ENCODE data around the gene HSPD1. TPM values are rescaled to one million over a fixed set of nuclear protein-coding genes. Genes with fewer than 3 reads are reported as not detected.

HSPD1 gene
- total RNA-seq (2022) (681 and 693 TPM in 2 replicates), Bru-seq, nascent RNA (percentile 99 among the genes with signal in this experiment), BruChase-seq, experiment 1, labeled RNA remaining after a 6-hour chase (percentile 100 among the genes with signal in this experiment), BruChase-seq, experiment 2, labeled RNA remaining after a 2-hour chase (percentile 100 among the genes with signal in this experiment)
- long read RNA-seq, transcript HSPD1-202 (12 exons, 2,455 nt): major isoform, 1,663 of 1,885 reads
- long read RNA-seq, partial matches to known transcripts: 98 of 1,885 reads
- long read RNA-seq, other reads (novel, unspliced or antisense): 120 of 1,885 reads

DNA sequence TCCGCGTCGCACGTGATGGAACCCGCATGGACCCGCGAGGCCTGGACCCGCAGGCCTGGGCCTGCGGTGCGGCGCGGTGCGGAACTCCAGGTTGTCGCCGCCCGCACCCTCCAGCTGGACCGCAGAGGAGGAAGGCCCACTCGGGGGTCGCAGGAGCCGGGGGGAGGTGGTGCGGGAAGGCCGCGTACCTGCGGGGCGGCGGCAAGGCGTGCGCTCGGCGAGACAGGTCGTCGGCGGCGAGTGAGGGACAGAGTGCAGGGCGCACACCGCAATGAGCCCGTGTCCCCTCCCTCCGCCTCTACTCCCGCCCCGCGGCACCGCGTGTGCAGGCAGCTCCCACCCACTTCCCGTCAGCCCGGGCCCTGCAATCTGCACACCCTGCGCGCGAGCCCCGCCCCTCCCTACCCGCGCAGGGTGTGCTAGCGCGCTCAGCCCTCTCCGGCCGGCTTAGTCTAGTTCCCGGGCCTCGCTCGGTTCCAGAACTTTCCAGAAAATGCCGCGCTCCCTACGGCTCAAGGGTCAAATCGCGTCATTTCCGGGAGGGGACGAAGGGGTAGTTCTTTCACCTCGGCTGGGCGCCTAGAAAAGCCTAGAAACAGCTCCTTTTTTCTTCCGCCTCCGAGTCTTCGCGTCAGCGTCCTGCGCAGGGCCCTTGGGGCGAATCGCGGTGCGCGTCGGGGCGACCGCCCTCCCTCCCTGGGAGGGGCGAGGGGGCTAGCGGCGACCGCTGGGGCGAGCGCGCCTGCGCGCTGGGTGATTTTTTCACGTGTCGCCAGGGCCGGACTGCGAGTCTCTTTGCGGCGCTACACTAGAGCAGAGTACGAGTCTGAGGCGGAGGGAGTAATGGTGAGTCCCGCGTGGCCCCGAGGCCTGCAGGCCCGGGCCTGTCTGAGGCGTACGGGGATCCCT is at the start of gene HSPD1, which contains the start of gene HSPE1:
HSPD1 (minus strand) TSS at position 247 of the 909 bp plus-strand sequence. CDS start 992 bp downstream, outside the sequence.
HSPE1 (plus strand) TSS at position 786 of the 909 bp plus-strand sequence; CDS start at position 844, 58 bp downstream.
- DNase-seq (ENCODE audit: unreplicated experiment): peak; percentile 100
- TF ChIP-seq, protein P1, sequence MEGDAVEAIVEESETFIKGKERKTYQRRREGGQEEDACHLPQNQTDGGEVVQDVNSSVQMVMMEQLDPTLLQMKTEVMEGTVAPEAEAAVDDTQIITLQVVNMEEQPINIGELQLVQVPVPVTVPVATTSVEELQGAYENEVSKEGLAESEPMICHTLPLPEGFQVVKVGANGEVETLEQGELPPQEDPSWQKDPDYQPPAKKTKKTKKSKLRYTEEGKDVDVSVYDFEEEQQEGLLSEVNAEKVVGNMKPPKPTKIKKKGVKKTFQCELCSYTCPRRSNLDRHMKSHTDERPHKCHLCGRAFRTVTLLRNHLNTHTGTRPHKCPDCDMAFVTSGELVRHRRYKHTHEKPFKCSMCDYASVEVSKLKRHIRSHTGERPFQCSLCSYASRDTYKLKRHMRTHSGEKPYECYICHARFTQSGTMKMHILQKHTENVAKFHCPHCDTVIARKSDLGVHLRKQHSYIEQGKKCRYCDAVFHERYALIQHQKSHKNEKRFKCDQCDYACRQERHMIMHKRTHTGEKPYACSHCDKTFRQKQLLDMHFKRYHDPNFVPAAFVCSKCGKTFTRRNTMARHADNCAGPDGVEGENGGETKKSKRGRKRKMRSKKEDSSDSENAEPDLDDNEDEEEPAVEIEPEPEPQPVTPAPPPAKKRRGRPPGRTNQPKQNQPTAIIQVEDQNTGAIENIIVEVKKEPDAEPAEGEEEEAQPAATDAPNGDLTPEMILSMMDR (IDR thresholded peaks at IDR 0.05; ENCODE audit: unreplicated experiment): no peak
- H3K27me3 Mint-ChIP-seq (ENCODE audit: insufficient read depth, unreplicated experiment): no peaks in the 10 kb centered on the region
- ChIA-PET POLR2A (interaction anchor here (0.6 to 10.4 kb wide), 32 partner anchors 9 to 700 kb away, joined by 3 to 366 read pairs (median 4); partner anchors contain the start of genes COQ10B, GTF3C3, MARS2 and MOB4), CTCF (interaction anchor here (1.1 kb wide), 1 partner anchor 115 kb away, joined by 3 read pairs; no protein-coding TSS in a partner anchor)
- H3K4me3 Mint-ChIP-seq (ENCODE audit: unreplicated experiment): peak within 1 kb of the TSS; percentile 89
- H3K27ac Mint-ChIP-seq (ENCODE audit: low read depth, unreplicated experiment): peak within 1 kb of the TSS; percentile 93
- no TSS peak for BruUV-seq (replicated peaks)
- intact Hi-C loops (cut with micrococcal nuclease): loop anchor here (1.0 to 5.0 kb wide), 6 partner anchors 15 to 277 kb away; partner anchors contain the start of genes COQ10B and SF3B1
- no peaks in the 10 kb centered on the region for H3K9me3 Mint-ChIP-seq (ENCODE audit: unreplicated experiment)
- H3K4me1 Mint-ChIP-seq (ENCODE audit: insufficient read depth, unreplicated experiment): peaks cover 18% of the 10 kb centered on the region
- peaks cover 87% of the 10 kb centered on the region for H3K36me3 Mint-ChIP-seq (ENCODE audit: insufficient read depth, unreplicated experiment)

DNA sequence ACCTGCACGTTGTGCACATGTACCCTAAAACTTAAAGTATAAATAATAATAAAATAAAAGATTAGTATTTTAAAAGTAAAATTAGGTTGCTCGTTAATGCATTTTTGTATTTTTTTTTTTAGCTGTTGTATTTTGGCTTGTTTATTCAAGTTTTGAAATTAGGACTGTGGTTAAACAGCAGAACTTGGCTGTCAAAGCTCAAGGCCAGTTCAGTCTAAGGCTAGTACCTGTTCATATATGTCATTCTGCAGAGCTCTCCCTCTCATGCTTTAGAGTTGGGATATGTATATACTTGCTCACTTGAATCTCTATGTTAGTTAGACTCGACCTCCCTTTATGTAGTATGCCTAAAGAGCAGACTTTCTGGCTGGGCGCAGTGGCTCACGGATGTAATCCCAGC is 48.9 kb upstream of the HSPD1 start:
- no peak overlapping the region for H3K27ac Mint-ChIP-seq (ENCODE audit: low read depth, unreplicated experiment)
- intact Hi-C loops (cut with micrococcal nuclease): no loop called here
- no peak overlapping the region for H3K4me3 Mint-ChIP-seq (ENCODE audit: unreplicated experiment)
- BruUV-seq (replicated peaks): no TSS peak
- no peaks in the 10 kb centered on the region for H3K9me3 Mint-ChIP-seq (ENCODE audit: unreplicated experiment)
- TF ChIP-seq, protein P1 (IDR thresholded peaks at IDR 0.05; ENCODE audit: unreplicated experiment): no peak
- H3K4me1 Mint-ChIP-seq (ENCODE audit: insufficient read depth, unreplicated experiment): no peaks in the 10 kb centered on the region
- H3K36me3 Mint-ChIP-seq (ENCODE audit: insufficient read depth, unreplicated experiment): peaks cover 67% of the 10 kb centered on the region
- no peaks in the 10 kb centered on the region for H3K27me3 Mint-ChIP-seq (ENCODE audit: insufficient read depth, unreplicated experiment)
- no peak for DNase-seq (ENCODE audit: unreplicated experiment)
- ChIA-PET CTCF (interaction anchor here (0.6 to 0.9 kb wide), 2 partner anchors 67 to 370 kb away, joined by 3 to 5 read pairs; no protein-coding TSS in a partner anchor), POLR2A (no interaction called here)

DNA sequence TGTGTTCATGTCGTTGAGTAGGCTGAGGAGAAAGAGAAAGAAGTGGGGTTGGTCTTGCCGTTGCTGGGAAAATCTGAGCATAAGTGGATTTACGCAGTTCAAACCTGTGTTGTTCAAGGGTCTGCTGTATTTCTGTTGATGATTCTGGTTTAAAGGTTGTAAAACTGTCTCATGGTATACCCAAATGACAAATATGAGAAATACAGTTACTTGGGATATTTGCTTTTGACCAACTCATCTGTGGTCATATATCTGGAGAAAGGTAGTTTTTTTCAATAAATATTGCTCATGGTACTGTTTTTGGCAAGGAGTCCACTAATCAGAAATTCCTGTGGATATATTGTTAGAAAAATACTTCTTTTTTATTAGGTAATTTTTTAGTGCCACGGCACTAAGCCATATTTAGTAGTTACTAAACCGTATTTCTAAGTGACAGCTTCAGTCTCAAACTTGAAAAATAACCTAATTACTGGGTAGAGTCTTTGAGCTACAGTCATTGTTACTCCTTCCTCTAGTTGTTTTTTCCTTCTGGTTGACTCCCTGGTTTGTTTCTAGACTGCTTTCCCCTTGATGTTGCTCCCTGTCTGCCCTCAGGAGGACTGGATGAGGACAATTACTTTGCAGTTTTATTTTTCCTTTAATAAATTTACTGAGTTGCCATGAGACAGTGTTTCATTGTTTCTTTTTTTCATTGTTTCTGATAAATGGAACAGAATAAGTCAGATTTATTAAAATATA is 47.7 kb upstream of the HSPD1 start:
- no peak for DNase-seq (ENCODE audit: unreplicated experiment)
- POLR2A ChIA-PET: interaction anchor here (0.6 kb wide), 2 partner anchors 9 kb away, joined by 3 to 4 read pairs; no protein-coding TSS in a partner anchor
- Mint-ChIP-seq H3K27me3 (ENCODE audit: insufficient read depth, unreplicated experiment) (no peaks in the 10 kb centered on the region), H3K27ac (ENCODE audit: low read depth, unreplicated experiment) (no peak overlapping the region), H3K9me3 (ENCODE audit: unreplicated experiment) (no peaks in the 10 kb centered on the region), H3K36me3 (ENCODE audit: insufficient read depth, unreplicated experiment) (peaks cover 63% of the 10 kb centered on the region), H3K4me1 (ENCODE audit: insufficient read depth, unreplicated experiment) (no peaks in the 10 kb centered on the region), H3K4me3 (ENCODE audit: unreplicated experiment) (no peak overlapping the region)
- intact Hi-C loops (cut with micrococcal nuclease): no loop called here
- BruUV-seq (replicated peaks): no TSS peak
- TF ChIP-seq, protein P1 (IDR thresholded peaks at IDR 0.05; ENCODE audit: unreplicated experiment): no peak
- CTCF ChIA-PET: interaction anchor here (0.7 kb wide), 1 partner anchor 52 kb away, joined by 3 read pairs; no protein-coding TSS in a partner anchor

Data from MCF 10A (cell line).